ENCODE results near the gene TRIAP1.

Gene TRIAP1

DNA sequence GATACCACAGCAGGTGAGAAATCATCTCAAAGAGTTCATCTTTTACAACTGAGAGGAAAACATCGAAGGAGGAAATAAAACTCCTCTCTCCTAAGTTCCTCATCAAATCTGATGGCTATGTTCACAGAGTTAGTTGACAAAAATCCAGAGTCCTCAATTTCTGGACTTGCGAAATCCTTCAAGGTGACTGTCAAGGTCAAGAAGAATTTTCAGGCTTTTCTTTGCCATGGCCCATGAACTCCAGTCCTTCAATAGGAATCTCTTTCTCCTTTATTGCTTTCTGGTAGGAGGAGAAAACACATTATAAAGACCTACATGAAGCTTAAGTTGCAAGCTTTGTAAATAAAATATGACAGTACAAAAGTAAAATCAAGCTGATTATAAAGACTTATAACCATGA is 1.5 kb downstream of the TRIAP1 start:
- peak overlapping the region; percentile 44 for H3K27ac ChIP-seq (ENCODE audit: low read depth, low read length, poor library complexity, severe bottlenecking)
- peak overlapping the region; percentile 67 for H3K4me2 ChIP-seq (ENCODE audit: low read length)
- no peaks in the 10 kb centered on the region for H3K9me2 ChIP-seq (ENCODE audit: low read depth, low read length)
- no peak overlapping the region for H2AFZ ChIP-seq (ENCODE audit: low read length)
- H3K4me3 ChIP-seq (ENCODE audit: low read depth, low read length, poor library complexity, severe bottlenecking) = peak overlapping the region; percentile 99
- H4K20me1 ChIP-seq (ENCODE audit: insufficient read depth, low read length) = no peaks in the 10 kb centered on the region
- H3F3A ChIP-seq (ENCODE audit: insufficient read depth, low read length) = no peaks in the 10 kb centered on the region; the same call in 1 of the 2 replicates
- H3K27me3 ChIP-seq (ENCODE audit: insufficient read depth, low read length) = no peaks in the 10 kb centered on the region
- TF ChIP-seq, protein P1, sequence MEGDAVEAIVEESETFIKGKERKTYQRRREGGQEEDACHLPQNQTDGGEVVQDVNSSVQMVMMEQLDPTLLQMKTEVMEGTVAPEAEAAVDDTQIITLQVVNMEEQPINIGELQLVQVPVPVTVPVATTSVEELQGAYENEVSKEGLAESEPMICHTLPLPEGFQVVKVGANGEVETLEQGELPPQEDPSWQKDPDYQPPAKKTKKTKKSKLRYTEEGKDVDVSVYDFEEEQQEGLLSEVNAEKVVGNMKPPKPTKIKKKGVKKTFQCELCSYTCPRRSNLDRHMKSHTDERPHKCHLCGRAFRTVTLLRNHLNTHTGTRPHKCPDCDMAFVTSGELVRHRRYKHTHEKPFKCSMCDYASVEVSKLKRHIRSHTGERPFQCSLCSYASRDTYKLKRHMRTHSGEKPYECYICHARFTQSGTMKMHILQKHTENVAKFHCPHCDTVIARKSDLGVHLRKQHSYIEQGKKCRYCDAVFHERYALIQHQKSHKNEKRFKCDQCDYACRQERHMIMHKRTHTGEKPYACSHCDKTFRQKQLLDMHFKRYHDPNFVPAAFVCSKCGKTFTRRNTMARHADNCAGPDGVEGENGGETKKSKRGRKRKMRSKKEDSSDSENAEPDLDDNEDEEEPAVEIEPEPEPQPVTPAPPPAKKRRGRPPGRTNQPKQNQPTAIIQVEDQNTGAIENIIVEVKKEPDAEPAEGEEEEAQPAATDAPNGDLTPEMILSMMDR (IDR thresholded peaks at IDR 0.05; ENCODE audit: low read length) = no peak
- no peak for TF ChIP-seq EZH2 (IDR thresholded peaks at IDR 0.05; ENCODE audit: borderline replicate concordance, low read length)
- H3K79me2 ChIP-seq (ENCODE audit: insufficient read depth, low read length) = peaks cover 34% of the 10 kb centered on the region
- peaks cover 50% of the 10 kb centered on the region for H3K36me3 ChIP-seq (ENCODE audit: insufficient read depth, low read length)
- H3K9ac ChIP-seq (ENCODE audit: low read length) = no peak overlapping the region
- H3K4me1 ChIP-seq (ENCODE audit: insufficient read depth, low read length, severe bottlenecking) = peaks cover 39% of the 10 kb centered on the region
- H3K9me3 ChIP-seq (ENCODE audit: low read length) = no peaks in the 10 kb centered on the region

- H3K79me2 ChIP-seq (ENCODE audit: insufficient read depth, low read length) = peaks cover 20% of the 10 kb centered on the region
Observed at GRCh38 chr12:120439646-120440247, 6.4 kb downstream of the TRIAP1 start.

GRCh38 chr12:120438495-120439198 is 7.5 kb downstream of the TRIAP1 start:
- no peaks in the 10 kb centered on the region for H3K27me3 ChIP-seq (ENCODE audit: insufficient read depth, low read length)
- peaks cover 30% of the 10 kb centered on the region for H3K36me3 ChIP-seq (ENCODE audit: insufficient read depth, low read length)
- H3K27ac ChIP-seq (ENCODE audit: low read depth, low read length, poor library complexity, severe bottlenecking) = peak overlapping the region; percentile 56
- H3F3A ChIP-seq (ENCODE audit: insufficient read depth, low read length) = no peaks in the 10 kb centered on the region; the same call in 1 of the 2 replicates
- peak overlapping the region; percentile 66 for H3K9ac ChIP-seq (ENCODE audit: low read length)
- H4K20me1 ChIP-seq (ENCODE audit: insufficient read depth, low read length) = no peaks in the 10 kb centered on the region
- H3K9me2 ChIP-seq (ENCODE audit: low read depth, low read length) = no peaks in the 10 kb centered on the region
- peak overlapping the region; percentile 88 for H3K4me2 ChIP-seq (ENCODE audit: low read length)
- no peak overlapping the region for H2AFZ ChIP-seq (ENCODE audit: low read length)
- no peaks in the 10 kb centered on the region for H3K9me3 ChIP-seq (ENCODE audit: low read length)
- H3K79me2 ChIP-seq (ENCODE audit: insufficient read depth, low read length) = peaks cover 17% of the 10 kb centered on the region
- peak overlapping the region; percentile 87 for H3K4me3 ChIP-seq (ENCODE audit: low read depth, low read length, poor library complexity, severe bottlenecking)
- no peak for TF ChIP-seq EZH2 (IDR thresholded peaks at IDR 0.05; ENCODE audit: borderline replicate concordance, low read length)
- peaks cover 25% of the 10 kb centered on the region for H3K4me1 ChIP-seq (ENCODE audit: insufficient read depth, low read length, severe bottlenecking)

More at GRCh38 chr12:120439646-120440247, 6.4 kb downstream of the TRIAP1 start:
- H3K4me2 ChIP-seq (ENCODE audit: low read length) = peak overlapping the region; percentile 88
- no peaks in the 10 kb centered on the region for H3K9me3 ChIP-seq (ENCODE audit: low read length)
- H3K9ac ChIP-seq (ENCODE audit: low read length) = peak overlapping the region; percentile 52; the same call in 1 of the 2 replicates
- H4K20me1 ChIP-seq (ENCODE audit: insufficient read depth, low read length) = no peaks in the 10 kb centered on the region
- H3K27ac ChIP-seq (ENCODE audit: low read depth, low read length, poor library complexity, severe bottlenecking) = peak overlapping the region; percentile 15
- no peak for TF ChIP-seq EZH2 (IDR thresholded peaks at IDR 0.05; ENCODE audit: borderline replicate concordance, low read length)
- TF ChIP-seq, protein P1 (IDR thresholded peaks at IDR 0.05; ENCODE audit: low read length) = peak; percentile 79
- H2AFZ ChIP-seq (ENCODE audit: low read length) = no peak overlapping the region
- no peaks in the 10 kb centered on the region for H3K27me3 ChIP-seq (ENCODE audit: insufficient read depth, low read length)
- H3F3A ChIP-seq (ENCODE audit: insufficient read depth, low read length) = no peaks in the 10 kb centered on the region; the same call in 1 of the 2 replicates
- peaks cover 41% of the 10 kb centered on the region for H3K36me3 ChIP-seq (ENCODE audit: insufficient read depth, low read length)
- H3K4me3 ChIP-seq (ENCODE audit: low read depth, low read length, poor library complexity, severe bottlenecking) = peak overlapping the region; percentile 87
- H3K4me1 ChIP-seq (ENCODE audit: insufficient read depth, low read length, severe bottlenecking) = peaks cover 35% of the 10 kb centered on the region
- no peaks in the 10 kb centered on the region for H3K9me2 ChIP-seq (ENCODE audit: low read depth, low read length)

All from OCI-LY1 (cell line).